Adrenal gland (tissue), 5 donors: ENCODE data around the gene EPHA4.

ENCODE experiments used
- CTCF ChIP-seq, 6 experiments: fragments of 450-650 bp in 4 of 6; fragments of 200-600 bp in 2 of 6; sonication (generic) in 1 of 6; IDR thresholded peaks; 1 replicate in 5 of 6; 2 replicates in 1 of 6; pipeline versions ENCODE4 v1.5.1 to v1.8.0; 2016 to 2021; ENCODE audit warnings: antibody characterized with exemption in 6 of 6, mild to moderate bottlenecking in 2 of 6, moderate library complexity in 1 of 6
- POLR2A ChIP-seq, 2 donors: fragments of 450-650 bp; IDR thresholded peaks; one replicate each; pipeline ENCODE4 v1.6.1; 2017; ENCODE audit warnings: antibody characterized with exemption in 2 of 2, mild to moderate bottlenecking in 2 of 2, moderate library complexity in 1 of 2
- donor health status: DM: no; HTN: no; CAD: no.

DNA sequence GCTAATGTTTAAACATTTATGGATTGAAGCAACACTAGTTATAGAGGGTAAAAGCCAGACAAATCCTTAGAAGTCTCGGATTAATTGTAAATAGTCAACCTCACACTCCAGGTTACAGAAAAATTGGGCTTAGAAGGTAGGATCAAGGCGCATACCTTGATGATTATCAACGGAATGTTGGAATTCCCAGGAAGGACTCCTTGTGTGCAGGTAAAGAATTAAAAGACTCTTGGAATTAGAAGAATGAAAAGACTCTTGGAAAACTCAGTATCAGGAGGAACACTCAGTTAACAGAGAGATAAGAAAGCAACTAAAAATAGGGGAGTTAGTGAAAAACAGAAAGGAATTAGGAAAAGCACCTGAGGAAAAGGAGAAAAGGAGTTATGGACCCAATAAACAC, 29.3 kb upstream of the EPHA4 start:
- TF ChIP-seq CTCF (IDR thresholded peaks at IDR 0.05) (no peak), POLR2A (IDR thresholded peaks at IDR 0.05) (no peak)
